GM11168 (cell line): ENCODE measurements around the gene PDK2.

Experiments used
- in situ Hi-C: fragments of 300-500 bp; cut with MboI; formaldehyde crosslinking; loops from one replicate; pipeline ENCODE4 v1.12.0; 2022; ENCODE audit warnings: low sequenced_read_pairs; ENCODE audit not compliant: unreplicated experiment

PDK2 gene

DNA sequence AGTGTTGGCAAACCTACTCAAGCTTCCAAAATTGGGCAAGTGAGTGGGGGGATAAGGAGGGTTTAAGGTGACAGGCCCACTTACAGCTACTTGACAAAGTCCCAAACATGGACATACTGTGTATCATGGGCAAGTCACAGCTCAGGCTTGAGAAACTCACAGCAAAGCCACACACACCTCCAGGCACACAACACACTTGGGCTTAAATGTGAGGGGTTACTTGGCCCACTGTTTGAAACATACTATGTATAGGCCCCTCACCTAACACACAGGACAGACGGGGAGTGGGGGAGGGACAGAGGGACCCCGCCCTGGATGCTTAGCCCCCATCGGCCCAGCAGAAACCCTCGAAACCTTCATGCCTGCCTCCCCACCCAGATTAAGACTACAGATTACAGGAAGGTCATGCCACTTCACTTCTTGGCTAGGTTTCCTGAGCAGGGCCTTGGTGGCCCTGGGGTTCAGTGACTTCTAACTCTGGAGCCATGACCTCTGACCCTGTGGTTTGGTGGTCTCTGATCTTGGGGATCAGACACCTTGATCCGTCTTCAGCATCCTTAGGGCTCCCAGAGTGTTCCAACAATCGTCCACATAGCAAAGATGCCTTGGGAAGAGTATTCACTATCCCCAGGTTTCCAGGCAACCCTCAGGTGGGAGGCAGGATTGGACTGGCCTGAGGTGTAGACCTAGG lies 37.1 kb downstream of the PDK2 start:
- in situ Hi-C loops, result no loop called here

- in situ Hi-C loops, result no loop called here
These were observed 38.0 kb downstream of the PDK2 start for GRCh38 chr17:50133028-50133768.

- in situ Hi-C loops, result no loop called here
These were observed 38.6 kb downstream of the PDK2 start for GRCh38 chr17:50133769-50134099.

GRCh38 chr17:50134206-50135110 lies 39.3 kb downstream of the PDK2 start:
- in situ Hi-C loops, result no loop called here

- in situ Hi-C loops, result no loop called here
These were observed 40.4 kb downstream of the PDK2 start for GRCh38 chr17:50135316-50136095.

GRCh38 chr17:50136096-50136687 lies 41.0 kb downstream of the PDK2 start:
- in situ Hi-C loops, result no loop called here

DNA sequence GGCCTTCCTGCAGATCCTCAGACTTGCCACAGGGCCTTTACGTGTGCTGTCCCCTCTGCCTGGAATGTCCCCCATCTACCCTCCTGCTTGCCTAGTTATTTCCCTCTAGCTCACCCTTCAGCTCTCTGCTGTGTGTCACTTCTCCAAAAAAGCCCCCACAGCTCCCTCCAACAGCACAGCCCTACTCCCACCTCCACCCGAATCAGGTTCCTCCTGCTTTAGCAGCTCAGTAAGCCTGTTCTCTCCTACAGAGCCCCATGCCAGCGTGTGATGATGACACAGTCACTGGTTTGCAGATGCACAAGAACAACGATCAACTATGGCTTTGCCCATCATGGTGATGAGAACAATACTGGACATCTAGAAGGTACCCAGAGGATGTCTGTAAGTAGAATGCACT lies 41.9 kb downstream of the PDK2 start:
- in situ Hi-C loops, result no loop called here

- in situ Hi-C loops, result no loop called here
These were observed 44.1 kb downstream of the PDK2 start for GRCh38 chr17:50139185-50139783.

GRCh38 chr17:50139950-50140885 lies 45.1 kb downstream of the PDK2 start:
- in situ Hi-C loops, result no loop called here

- in situ Hi-C loops, result no loop called here
These were observed 46.0 kb downstream of the PDK2 start for GRCh38 chr17:50141026-50141744.

GRCh38 chr17:50141745-50142110 lies 46.6 kb downstream of the PDK2 start:
- in situ Hi-C loops, result no loop called here

DNA sequence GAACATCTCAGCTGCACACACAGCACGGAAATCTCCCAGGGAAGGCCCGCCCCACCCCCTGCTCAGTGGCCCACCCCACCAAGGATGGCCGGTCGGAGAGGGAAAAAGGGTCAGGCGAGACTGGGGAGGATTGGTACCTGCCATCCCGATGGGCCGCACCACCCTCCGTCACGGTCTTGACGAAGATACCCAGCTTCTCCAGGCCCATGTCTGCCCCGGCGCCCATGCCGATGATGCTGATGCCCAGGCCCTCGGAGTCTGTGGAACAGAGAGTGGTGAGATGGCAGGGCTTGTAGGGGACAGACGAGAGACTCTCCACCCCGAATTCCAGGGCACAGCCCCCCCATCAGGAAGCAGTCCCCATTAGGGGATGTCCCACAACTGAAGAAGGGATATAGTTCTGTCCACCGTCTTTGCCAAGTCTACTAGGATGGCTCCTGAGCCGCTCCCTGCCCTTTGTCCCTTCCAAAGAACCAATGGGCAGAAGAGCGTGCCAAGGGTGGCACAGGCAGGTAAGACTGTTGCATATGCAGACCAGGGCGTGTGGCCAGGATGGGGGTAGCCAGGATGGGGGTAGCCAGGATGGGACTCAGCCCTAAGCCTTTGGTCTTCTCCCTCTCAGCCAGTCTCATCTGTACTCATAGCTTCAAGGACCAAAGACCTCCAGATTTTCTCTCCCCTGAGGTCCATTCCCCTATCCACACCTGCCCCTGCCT lies 48.5 kb downstream of the PDK2 start:
- in situ Hi-C loops, result no loop called here

GRCh38 chr17:50144355-50144754 lies 49.2 kb downstream of the PDK2 start:
- in situ Hi-C loops, result no loop called here

GRCh38 chr17:50144845-50145531 lies 49.8 kb downstream of the PDK2 start:
- in situ Hi-C loops, result no loop called here

GRCh38 chr17:50145532-50146229 lies 50.5 kb downstream of the PDK2 start:
- in situ Hi-C loops, result no loop called here
